ENCODE measurements around the gene ST13.
A peak's percentile ranks its signal among the peaks of the same experiment; 100 is the strongest.
"Not testable (repeated sequence)": the region's sequence is repeated elsewhere in the genome, so short reads cannot be mapped to it uniquely, and the experiment has no call there.

ST13 gene

DNA sequence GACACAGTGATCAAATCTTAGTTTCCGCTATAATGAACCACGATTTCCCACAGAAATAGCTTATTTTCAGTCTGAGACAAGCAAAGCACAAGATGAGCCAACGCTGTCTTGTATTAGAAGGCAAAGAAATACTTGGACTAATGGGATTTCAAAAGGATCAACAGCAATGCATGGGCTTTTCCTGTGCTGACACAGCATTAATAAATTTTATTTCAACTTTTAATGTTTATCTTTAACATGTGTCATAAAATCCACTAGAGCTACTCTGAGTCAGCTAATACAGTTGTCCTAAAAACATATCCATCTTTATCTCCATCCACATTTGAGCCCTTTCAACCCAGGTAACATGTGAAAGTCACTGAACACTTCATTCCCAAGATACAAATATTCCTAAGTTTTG, 21.8 kb downstream of the ST13 start:
- DNase-seq: no peak

DNA sequence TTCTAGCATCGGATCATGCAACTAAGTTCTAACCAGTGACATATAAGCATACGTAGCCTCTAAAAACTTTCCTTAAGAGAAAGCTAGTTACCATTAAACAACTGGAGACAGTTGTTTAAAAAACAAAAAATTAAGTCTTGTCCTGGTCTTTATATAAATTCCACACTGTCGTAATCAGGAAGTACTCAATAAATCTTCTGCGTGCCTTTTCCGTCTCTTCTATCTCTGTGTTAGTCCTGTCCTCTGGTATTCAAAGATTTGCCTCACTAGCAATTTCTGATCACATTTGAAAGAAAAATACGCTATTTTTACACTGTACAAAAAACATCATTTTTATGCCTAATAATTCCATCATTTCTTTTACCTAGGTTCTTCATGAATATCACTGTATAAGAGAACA, 27.3 kb downstream of the ST13 start:
- DNase-seq: no peak

DNA sequence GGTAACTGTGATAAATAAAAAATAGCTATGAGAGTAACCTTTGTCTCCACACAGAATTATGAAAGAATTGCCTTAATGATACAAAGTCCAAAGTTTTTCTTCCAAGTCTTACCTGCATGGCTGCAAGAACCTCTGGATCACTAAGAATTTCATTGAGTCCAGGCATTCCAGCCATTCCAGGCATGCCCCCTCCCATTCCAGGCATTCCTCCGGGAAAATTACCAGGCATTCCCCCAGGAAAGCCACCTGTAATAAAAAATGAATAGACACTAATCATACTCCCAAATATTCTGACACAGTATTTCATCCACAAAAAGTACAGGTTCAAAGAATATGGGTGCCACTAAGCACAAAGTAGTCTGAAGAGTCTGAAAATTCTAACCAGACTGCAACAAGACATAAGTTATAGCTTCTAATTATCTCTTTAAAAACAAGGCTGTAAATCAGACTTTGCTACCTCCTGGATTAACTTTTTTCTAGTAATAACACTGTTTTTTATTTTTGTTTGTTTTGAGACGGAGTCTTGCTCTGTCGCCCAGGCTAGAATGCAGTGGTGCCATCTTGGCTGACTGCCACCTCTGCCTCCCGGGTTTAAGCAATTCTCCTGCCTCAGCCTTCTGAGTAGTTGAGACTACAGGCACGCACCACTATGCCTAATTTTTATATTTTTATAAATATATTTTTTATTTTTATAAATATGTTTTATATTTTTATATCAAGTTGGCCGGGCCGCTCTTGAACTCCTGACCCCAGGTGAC, 29.3 kb downstream of the ST13 start:
- no peak for DNase-seq

DNA sequence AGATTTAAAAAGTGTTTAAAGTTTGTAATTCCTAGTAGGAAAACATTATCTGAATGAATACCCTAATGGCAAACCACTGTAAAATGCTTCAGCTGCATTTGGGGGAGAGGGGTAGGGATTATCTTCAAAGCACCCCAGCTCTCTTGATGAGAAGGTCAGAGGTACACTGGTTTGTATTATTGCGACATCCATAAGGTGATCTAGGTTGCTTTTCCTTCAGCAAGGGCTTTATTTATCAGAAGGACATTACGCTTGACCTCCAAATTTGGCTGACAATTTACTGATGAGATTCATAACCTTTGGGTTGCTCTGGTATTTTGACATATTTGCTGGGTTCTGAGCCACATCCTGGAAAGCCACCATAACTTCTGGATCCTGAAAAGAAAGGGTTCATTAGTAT, 30.1 kb downstream of the ST13 start:
- DNase-seq: not testable (repeated sequence)

DNA sequence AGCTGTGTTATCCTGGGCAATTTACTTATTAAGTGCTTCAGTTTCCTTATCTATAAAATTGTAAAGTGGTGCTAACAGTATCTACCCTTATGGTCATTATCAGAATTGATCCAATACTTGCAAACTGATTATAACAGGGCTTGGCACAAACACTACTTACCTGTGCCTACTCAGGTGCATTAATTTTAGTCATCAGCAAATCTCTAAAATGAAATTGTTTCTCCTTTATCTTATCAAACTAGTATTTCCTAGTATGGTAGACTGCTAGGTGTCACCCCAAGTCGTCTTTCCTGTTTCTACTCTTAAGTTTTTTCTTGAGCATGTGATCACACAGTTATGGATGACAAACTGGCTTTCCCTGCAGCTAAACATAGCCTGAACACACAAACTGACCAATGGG, 33.0 kb downstream of the ST13 start:
- no peak for DNase-seq

DNA sequence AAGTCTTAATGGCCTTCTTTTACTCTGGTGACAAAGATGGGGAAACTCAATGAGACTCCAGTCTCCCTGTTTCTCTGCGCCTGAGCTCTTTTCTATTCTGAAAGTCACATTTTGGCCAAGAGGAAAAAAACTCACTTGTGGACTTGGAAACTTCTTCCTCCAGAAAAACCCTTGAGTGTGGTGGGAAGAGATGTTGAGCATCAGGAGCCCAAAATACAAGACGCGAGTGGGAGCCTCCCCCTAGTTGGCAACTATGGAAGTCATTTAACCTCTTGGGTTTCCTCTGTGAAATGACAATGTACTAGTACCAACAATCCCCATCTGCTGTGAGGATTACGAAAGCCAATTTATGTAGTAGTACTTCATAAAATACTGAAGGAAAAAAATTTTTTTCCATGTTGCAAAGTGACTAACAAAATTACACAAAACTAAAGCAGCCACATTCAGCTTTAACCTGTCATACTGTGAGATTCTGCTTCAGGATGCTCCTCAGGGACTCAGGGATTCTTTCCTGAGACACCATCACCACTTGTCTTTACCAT, 36.8 kb downstream of the ST13 start:
- peak; percentile 12 for DNase-seq

DNA sequence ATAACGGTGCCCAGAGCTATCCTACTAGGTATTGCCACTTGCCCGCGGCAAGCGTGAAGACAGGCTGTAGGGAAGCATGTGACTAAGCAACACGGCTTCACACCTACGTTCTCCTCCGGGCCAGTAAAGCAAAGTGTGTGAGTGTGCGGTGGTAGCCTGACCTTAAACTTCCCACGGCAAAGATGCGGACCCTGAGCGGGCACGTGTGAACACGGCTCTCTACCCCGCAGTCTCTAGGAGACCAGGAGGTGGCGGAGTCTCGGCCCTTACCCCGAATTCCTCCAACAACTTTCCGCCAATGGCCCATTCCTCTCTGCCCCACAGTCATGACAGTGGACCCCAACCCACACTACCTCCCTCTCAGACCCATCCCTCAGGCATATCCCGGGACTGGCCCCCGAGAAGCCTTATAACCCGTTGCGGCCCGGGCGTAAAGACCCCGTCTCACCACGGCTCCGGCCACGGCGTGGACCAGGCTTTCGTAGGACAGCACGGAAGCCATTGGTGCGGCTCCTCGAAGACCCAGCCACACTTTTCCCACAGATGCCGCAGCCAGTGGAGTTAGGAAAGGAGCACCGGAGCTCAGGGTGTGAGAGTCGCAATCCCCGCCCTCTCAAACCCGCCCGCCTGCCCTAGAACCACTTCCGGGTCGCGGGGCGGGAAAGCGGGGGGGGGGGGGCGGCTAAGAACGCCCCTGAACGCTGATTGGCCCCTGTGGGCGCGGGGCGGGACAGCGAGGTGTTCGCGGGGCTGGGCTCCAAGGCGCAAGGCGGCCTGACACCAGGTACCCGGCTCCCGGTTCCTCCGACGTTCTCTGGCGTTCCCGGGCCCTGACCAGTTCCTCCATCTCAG, 37.5 kb downstream of the ST13 start, which contains the start of gene SLC25A17:
Gene SLC25A17 (minus strand): TSS at position 600 of the 852 bp plus-strand sequence. CDS start 98 bp downstream, at position 502.
- DNase-seq: peak; percentile 83

DNA sequence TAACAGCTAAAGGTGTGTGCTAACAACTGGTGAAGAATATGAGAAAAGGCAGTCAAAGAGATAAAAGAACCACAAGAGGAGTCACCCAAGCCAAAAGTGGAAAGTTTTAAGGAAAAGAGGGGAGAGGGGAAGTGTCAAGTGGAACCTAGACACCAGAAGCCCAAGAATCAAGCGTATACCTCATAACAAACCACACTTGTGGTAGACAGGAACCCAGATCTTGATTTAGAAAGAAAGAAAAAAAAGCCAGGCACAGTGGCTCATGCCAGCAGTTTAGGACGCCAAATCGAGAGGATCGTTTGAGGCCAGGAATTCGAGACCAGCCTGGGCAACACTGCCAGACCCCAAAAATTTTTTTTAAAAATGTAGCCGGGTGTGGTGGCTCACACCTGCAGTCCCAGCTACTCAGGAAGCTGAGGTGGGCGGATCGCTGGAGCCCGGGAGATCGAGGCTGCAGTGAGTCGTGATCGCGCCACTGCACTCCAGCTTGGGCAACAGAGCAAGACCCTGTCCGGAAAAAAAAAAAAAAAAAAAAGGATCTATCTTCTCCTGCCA, 38.2 kb downstream of the ST13 start:
- peak; percentile 3 for DNase-seq

DNA sequence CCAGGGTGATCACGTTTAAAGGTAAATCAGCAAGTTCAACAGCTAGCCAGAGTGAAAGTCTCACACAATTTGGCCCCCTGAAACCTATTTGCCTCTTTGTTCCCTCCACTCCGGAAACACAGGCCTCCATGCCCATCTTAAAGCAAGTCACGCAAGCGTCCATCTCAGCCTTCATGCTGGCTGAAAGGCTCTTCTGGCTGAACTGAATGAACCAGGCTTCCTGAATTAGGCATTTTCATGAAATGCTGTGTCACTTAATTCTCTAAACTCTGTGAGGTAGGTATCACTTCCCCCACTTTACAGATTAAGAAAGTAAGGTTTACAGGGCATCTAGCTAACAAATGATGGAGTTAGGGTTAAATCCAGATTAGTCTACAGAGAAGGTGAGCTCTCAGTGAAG, 38.7 kb downstream of the ST13 start:
- DNase-seq: peak; percentile 7

DNA sequence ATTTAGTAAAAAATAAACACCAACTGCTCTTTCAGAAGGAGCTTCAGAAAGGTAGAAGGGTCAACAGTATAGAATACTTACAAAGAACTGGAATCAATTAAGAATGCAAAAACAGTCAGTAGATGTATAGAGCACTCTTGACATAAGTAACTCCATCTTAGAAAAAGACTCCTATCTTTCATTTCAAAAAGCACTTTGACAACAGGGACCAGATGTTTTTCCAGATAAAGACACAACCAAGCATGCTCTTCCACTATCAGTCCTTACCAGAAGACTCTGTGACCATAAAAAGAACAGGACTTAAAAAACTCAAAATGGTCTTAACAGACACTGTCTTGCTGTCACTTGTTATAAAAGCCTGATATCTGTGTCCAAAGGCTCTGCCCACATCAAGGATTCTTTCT, 42.5 kb downstream of the ST13 start:
- DNase-seq: no peak

DNA sequence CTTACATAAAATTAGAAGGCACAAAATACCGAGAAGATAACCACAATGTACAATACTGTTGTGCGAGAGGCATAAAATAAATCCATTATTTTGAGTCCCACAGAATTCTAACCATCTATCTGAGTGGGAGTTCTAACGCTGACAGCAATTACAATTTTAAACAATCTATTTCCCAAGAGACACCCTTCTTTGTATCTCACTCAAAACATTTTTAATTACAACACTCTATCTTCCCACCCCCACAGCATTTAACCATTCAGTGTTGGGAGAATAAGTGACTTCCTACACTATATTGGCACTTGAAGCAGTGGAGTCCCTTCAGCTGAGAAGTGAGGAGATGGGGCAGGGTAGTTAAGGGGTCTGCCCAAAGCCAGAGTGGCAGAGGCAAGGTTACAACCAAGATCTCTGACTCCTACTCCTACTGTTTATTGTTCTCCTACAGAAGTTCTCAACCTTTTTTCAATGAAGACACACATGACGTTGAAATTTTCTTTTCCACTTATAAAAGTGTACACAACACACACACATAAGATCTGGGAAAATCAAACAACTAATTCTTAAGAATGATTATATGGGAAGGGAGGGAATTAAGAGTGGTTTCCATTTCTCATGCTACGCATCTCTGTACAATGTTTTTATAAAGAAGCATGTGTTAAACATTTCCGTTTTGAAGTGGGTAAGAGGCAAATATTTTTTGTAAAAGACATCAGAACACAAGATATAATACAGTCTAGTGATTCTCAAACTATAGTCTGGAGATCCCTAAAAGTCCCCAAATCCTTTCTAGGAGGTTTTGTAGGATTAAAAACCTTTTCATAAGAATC, 48.2 kb downstream of the ST13 start:
- no peak for DNase-seq

DNA sequence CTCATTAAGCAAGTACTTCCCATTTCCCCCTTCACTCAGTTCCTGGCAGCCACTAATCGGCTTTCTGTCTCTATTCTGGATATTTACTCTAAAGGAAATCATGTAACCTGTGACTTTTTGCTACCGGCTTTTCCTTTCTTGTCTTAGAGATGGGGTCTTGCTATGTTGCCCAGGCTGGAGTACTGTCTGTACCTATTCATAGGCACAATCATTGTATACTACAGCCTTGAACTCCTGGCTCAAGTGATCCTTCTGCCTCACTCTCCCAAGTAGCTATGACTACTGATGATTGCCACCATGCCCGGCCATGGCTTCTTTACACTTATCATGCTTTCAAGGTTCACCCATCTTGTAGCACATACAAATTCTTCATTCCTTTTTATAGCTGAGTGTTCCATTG, 49.7 kb downstream of the ST13 start:
- DNase-seq: no peak

DNA sequence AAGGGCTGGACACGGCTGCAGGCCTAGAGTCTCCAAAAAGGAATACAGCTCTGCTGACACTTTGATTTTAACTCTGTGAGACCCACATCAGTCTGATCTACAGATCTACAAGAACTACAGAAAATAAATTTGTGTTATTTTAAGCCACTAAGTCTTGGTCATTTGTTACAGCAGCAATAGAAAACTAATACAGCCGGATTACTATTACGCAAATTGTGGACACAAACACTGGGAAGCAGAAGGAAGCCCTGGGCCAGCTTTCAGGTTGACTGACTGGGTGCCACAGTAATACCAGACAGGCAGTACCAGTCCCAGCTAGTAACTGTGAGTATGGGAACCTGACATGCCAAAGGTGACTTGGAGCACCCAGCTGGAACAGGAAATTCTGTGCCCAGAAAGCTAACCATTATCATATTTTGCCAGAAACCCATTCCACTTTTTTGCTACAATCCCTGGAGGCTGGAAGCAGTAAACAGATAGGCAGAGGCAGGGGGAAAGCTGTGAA, 50.7 kb downstream of the ST13 start:
- no peak for DNase-seq

DNA sequence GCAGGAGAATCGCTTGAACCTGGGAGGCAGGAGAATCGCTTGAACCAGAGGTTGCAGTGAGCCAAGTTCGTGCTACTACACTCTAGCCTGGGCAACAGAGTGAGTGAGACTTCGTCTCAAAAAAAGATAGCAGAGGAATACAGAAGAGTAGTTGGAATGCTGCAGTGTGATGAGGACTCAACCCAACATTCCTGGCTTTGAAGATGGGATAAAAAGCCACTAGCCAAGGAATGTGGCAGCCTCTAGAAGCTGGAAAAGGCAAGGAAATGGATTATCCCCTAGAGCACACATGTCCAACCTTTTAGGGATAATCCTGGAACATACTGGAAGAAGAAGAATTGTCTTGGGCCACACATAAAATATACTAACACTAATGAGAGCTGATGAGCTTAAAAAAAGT, 51.2 kb downstream of the ST13 start:
- no peak for DNase-seq

DNA sequence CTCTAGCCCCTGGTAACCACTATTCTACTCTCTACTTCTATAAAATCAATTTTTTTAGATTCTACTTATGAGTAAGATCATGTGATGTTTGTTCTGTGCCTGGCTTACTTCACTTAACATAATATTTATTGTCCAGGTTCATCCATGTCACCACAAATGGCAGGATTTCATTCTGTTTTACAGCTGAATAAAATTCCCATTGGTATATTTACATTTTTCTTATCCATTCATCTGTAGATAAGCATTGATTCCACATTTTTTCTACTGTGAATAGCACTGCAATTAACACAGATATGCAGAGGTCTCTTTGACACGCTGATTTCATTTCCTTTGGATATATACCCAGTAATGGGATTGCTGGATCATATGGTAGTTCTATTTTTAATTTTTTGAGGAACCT, 53.1 kb downstream of the ST13 start:
- DNase-seq: no peak

DNA sequence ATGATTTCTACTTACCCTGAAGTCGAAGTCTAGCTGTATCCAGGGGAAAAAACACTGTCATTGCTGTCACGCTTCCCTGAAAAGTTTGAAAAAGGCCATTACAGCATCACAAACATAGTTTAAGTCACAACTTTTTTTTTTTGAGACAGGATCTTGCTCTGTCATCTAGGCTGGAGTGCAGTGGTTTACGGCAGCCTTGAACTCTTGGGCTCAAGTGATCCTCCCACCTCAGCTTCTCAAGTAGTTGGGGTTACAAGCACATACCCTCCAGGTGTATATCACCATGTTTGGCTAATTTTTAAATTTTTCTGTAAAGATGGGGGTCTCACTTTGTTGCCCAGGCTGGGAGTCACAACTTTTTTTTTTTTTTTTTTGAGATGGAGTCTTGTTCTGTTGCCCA, 57.4 kb downstream of the ST13 start:
- no peak for DNase-seq

DNA sequence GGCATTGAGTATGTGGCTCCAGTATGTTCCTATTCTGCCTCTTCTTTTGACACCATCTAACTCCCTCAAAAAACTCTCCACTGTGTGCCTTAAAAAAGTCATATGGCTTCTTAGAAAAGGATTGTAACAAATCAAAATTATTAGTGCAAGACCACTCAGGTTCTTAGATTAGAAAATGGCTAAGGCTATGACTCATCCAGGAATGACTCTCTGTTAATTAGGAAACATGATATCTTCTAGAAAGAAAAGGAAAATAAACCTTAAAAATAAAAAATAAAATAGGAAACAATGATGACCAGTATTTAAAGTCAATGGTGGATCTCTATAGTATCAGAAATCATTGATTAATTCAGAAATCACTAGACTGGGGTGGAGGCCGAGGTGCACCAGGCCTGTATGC, 59.0 kb downstream of the ST13 start:
- DNase-seq: no peak

DNA sequence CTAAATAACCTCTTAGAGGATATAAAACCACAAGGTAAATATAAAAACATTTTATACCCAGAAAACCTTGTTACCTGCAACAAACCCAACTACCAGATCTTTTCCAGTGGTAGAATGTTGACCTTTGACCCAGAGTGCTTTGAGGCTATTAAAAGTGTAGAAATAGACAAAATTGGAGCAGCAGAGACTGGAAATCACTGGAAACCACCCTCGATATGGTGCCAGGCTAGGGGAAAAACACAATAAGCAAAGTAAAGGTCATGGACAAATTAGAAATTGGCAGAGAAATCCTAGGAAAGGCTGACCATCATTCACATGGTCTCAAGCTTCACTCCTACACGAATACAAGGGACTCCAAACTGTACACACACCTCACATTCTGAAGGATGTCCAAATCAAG, 64.0 kb downstream of the ST13 start:
- DNase-seq: no peak

DNA sequence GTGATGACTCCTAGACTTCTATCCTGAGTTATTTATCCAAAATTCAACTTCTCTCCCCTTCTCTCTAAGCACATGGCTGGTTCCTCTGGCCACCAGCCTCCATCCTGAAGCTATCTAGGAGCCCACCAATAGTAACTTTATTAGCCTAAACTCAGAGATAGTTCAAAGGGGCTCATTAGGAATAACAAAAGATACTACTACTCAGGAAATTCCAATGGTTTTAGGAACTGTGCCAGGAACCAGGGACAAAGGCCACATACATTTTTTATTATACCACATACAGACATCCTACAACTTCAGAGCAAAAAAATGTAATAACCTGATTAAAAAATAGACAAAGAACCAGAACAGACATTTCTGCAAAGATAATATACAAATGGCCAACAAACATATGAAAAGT, 65.2 kb downstream of the ST13 start:
- no peak for DNase-seq

DNA sequence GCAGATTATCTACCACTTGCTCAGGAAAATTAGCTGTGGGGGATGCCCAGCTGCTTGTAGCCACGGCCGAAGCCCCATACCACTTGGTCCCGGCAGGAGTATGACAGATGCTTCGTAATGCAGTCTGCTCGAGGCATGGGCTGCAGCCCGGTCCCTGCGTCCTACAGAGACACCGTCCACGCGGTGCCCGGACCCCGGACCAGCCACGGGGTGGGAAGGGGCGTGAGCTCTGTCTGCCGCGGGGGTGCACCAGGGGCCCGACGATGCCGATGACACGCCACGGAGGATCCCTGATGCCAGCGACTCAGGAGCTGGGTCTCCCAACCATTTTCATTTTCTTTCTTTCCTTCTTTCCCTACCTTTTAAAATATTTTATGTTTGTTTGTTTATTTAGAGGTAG, 67.3 kb downstream of the ST13 start:
- no peak for DNase-seq

DNA sequence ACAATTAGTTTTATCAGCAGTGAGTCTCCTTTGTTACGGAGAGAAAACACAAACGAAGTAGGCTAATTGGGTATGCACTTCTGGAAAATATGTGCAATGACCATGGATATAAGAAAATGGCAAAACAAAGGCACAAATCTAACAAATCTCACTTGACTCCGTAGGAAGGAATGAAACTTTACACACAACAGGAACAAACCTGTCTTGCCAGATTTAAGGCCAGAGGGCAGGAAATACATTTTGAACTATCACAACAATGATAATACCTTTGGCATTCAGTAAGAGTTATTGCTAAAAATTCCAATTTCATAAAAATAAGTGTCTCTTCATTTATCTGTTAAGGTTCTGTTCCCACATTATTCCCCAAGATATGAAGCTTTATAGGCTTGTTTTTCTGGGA, 73.9 kb downstream of the ST13 start:
- no peak for DNase-seq

DNA sequence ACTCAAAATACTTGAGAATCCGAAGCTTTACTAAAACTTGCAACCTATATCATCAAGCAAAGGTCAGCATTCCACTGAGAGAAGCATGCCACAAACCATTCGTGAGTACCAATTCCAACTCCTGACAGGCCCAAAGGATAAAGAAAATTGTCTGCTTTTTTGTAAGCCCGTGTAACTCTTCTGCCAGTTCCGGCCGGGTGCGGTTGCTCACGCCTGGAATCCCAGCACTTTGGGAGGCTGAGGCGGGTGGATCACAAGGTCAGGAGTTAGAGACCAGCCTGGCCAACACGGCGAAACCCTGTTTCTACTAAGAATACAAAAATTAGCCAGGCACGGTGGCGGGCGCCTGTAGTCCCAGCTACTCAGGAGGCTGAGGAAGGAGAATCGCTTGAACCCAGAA, 74.7 kb downstream of the ST13 start:
- DNase-seq: not testable (repeated sequence)
